Activated effector memory CD4-positive, alpha-beta T cell treated with Interleukin-2 at 50 U/mL for 16 hours (primary cell): ENCODE data around the gene TSC22D1.
"Not testable (repeated sequence)": the region's sequence is repeated elsewhere in the genome, so short reads cannot be mapped to it uniquely, and the experiment has no call there.

ENCODE experiments used
- DNase-seq: peaks from one replicate; pipeline ENCODE4 v3.0.0-alpha.2; 2020

The TSC22D1 gene

GRCh38 chr13:44498502-44498901 lies 77.6 kb downstream of the TSC22D1 start:
- no peak for DNase-seq

- DNase-seq: no peak
Measured at GRCh38 chr13:44497801-44498200, 78.3 kb downstream of the TSC22D1 start.

GRCh38 chr13:44493213-44493812 lies 82.8 kb downstream of the TSC22D1 start:
- no peak for DNase-seq

- no peak for DNase-seq
Measured at GRCh38 chr13:44489751-44490150, 86.4 kb downstream of the TSC22D1 start.

GRCh38 chr13:44487989-44488388 lies 88.1 kb downstream of the TSC22D1 start:
- DNase-seq: no peak

GRCh38 chr13:44484562-44485138 lies 91.5 kb downstream of the TSC22D1 start:
- no peak for DNase-seq

- DNase-seq: no peak
Measured at GRCh38 chr13:44474122-44474910, 101.8 kb downstream of the TSC22D1 start.

- DNase-seq: no peak
Measured at GRCh38 chr13:44471686-44472085, 104.4 kb downstream of the TSC22D1 start.

- DNase-seq: no peak
Measured at GRCh38 chr13:44470638-44471562, 105.2 kb downstream of the TSC22D1 start.

GRCh38 chr13:44468874-44469273 lies 107.3 kb downstream of the TSC22D1 start:
- DNase-seq: no peak

- DNase-seq: no peak
Measured at GRCh38 chr13:44465318-44465717, 110.8 kb downstream of the TSC22D1 start.

GRCh38 chr13:44464471-44464870 lies 111.7 kb downstream of the TSC22D1 start:
- no peak for DNase-seq

- DNase-seq: no peak
Measured at GRCh38 chr13:44463759-44464158, 112.4 kb downstream of the TSC22D1 start.

- DNase-seq: no peak
Measured at GRCh38 chr13:44459674-44460073, 116.5 kb downstream of the TSC22D1 start.

GRCh38 chr13:44458313-44458975 lies 117.7 kb downstream of the TSC22D1 start:
- no peak for DNase-seq

- DNase-seq: not testable (repeated sequence)
Measured at GRCh38 chr13:44456212-44456611, 119.9 kb downstream of the TSC22D1 start.

- no peak for DNase-seq
Measured at GRCh38 chr13:44455769-44456168, 120.4 kb downstream of the TSC22D1 start.

- no peak for DNase-seq
Measured at GRCh38 chr13:44453881-44454280, 122.2 kb downstream of the TSC22D1 start.

- DNase-seq: no peak
Measured at GRCh38 chr13:44453069-44453468, 123.1 kb downstream of the TSC22D1 start.

- no peak for DNase-seq
Measured at GRCh38 chr13:44452418-44452817, 123.7 kb downstream of the TSC22D1 start.

GRCh38 chr13:44451651-44452050 lies 124.5 kb downstream of the TSC22D1 start:
- no peak for DNase-seq

GRCh38 chr13:44451126-44451525 lies 125.0 kb downstream of the TSC22D1 start:
- DNase-seq: no peak
